Inflammatory macrophage treated with lipopolysaccharide for 4 hours (primary cell): Measurements from ENCODE around the gene DTX4.

ENCODE experiments used
- DNase-seq: peaks from one replicate; pipeline ENCODE4 v3.0.0-alpha.2; 2020

The DTX4 gene

DNA sequence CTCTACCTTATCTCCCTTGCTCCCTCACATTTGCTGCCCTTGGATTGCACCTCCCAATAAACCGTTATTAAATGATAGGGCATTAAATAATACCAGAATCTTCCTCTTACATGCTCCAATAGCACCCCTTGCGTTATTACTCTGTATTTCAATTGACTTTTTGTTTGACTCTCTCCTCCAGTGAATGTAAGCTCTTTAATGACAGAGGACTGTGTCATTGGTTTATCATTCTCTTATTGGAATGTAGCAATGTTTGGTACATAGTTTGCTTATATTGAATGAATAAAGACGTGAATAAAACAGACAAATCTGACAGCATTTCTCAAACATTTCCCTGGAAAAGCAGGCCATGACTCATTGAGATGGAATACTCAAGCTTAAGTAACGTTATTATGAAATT is 49.5 kb downstream of the DTX4 start:
- peak; percentile 52 for DNase-seq

DNA sequence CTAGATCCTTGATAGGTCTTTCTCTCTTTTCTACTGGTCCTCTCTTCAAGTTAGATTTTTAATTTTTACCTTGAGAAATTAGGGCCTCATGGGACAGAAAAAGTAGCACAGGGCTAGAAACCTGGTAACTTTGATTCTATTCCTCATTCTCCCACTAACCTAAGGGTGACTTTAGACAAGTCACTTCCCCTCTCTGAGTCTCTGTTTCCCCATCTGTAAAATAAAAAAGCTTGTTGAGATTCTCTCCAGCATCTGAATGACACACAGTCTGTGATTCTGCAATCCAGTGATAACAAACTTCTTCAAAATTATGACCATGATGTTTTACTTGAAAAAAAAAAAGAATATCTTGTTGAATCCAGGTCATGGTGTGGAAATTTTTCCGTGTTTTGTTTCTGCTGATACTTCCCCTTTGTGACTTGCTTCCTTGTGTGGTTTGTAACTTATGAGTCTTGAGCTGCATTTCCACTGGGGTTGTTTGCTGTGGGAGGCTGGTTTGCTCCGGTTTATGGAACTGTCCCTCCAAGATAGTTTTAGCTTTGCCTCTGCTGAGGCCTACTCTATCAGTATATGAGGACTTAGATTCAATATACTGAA is 50.6 kb downstream of the DTX4 start:
- DNase-seq, result peak; percentile 96

GRCh38 chr11:59223177-59223576 is 51.2 kb downstream of the DTX4 start:
- no peak for DNase-seq

GRCh38 chr11:59223611-59224010 is 51.7 kb downstream of the DTX4 start:
- peak; percentile 72 for DNase-seq

GRCh38 chr11:59224351-59224928 is 52.5 kb downstream of the DTX4 start:
- DNase-seq, result peak; percentile 94

DNA sequence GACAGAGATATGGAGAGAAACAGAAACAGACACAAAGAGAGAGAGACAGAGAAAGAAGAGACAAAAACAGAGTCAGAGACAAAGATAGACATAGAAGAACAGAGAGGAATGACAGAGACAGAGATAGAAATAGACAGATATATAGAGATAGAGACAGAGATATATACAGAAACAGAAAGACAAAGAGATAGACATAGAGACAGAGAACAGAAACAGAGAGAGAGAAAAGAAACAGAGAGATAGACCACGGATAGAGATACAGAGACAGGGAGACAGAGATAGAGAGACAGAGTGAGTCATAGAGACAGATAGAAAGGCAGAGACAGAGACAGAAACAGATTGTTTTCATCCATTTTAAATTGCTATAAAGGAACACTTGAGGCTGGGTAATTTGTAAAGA is 53.1 kb downstream of the DTX4 start:
- DNase-seq, result no peak

DNA sequence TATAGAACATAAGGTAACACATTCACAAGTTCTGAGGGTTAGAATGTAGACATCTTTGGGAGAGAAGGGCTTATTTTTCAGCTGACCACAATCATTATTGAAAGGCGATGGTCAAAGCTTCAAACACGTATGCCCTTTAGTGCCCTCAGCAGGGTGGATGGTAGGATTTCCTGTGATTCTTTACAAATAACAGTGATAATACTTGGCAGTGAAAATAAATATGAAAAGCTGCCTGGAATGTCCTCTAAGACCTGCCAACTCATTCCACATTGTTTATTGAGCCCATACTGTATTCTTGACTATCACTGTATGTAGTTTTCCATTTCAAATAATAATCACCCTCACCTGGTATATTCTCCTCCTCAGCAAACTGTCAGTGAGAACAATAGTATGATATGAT is 54.5 kb downstream of the DTX4 start:
- DNase-seq, result no peak

DNA sequence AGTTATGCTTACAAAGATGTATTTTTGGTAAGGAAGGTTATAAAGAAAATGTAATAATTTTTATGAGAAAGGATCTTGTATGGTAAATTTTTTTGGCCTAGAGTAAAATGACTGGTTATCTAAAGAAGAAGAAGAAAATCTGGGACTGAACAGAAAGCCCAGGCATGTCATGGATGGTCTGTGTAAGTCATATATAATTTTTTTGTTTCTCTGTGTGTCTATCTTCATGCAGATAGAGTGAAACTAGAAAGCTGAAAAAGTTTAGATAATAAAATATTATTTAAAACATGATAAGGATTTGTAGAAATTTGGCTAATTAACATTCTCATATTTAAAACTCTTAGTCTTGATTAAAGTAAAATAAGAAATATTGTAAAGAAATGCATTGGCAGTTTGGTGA is 68.4 kb downstream of the DTX4 start:
- DNase-seq, result no peak

DNA sequence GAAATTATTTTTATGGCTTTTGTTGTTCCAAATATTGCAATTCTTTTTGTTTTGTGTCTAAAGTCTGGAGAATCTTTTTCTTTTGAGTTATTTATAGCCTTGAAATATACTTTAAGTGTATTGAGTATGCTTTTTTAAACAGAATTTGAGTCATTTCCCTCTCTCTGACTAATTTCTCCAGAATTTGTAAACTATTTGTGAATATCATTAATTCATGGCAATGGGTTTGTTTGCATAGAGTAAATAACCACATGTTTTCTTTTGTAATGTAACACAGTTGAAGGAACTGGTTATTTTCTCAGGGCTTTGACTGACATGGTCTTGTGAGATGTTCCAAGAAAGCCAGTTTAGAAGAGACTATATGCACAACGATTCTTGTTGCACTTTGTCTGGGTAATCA is 71.7 kb downstream of the DTX4 start:
- DNase-seq, result no peak

- peak; percentile 84 for DNase-seq
These were observed 75.7 kb downstream of the DTX4 start for GRCh38 chr11:59247531-59248227.

DNA sequence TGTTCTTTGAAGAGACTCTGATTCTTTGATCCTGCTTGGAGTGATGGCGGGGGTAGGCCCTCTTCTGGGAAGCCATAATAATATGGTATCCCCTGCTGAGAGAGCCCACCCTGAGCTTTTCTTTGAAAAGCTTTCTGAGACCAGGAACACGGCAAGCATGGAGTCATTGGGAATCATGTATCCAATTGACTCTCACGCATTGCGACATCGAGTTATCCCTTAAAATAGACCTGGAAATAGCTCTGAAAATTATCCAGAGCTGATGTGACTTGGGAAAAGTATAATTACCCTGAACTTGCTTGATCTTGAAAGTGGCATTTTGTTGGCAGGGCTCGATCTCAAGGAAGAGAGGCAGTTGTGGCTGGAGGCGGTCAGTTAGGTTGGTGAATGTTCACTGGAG is 77.6 kb downstream of the DTX4 start:
- DNase-seq, result no peak

DNA sequence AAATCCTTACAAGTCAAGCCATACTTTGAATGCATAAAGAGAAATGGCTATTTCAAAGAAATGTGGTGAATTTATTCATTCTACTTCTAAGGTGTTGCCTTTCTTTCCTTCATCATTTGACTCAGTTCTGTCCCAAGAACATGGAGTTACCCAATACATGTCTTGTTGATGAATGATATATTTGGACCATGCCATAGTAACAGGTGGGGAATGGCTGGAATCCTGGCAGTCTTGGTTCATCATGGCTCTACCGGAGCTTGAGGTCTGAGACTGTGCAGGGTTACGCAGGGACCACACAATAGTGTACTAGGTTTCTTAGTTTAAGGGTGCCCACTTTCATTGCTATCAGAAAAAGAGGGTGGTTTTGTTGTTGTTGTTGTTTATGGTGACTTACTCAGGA is 81.1 kb downstream of the DTX4 start:
- no peak for DNase-seq

DNA sequence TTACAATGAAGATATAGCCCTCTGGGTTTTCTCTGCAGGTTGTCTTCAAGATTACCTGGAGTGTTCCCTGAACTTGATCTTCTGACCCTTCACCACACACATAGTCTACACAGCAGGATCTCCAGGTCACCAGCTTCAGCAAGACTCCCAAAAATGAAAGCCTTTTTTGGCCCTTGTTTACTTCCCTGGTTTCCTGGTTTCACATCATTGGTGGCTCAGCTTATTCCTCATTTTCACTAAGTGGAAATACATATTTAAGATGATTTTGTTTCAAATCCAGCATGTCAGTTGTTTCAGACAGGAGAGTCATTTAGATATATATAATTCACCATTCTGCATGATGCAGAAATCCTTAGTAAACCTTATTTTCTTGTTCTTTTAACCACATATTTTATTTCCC is 82.4 kb downstream of the DTX4 start:
- peak; percentile 71 for DNase-seq

GRCh38 chr11:59255281-59255680 is 83.3 kb downstream of the DTX4 start:
- DNase-seq, result no peak
